IPS-15b (cell line): Measurements from ENCODE around the gene PDE4B.
"Not testable (repeated sequence)": the region's sequence is repeated elsewhere in the genome, so short reads cannot be mapped to it uniquely, and the experiment has no call there.

Experiments used
- H3K27me3 ChIP-seq: one replicate; pipeline ENCODE4 v1.6.1; 2013; ENCODE audit warnings: low read length; ENCODE audit not compliant: control insufficient read depth, insufficient read depth
- H3K36me3 ChIP-seq: one replicate; pipeline ENCODE4 v1.6.1; 2013; ENCODE audit warnings: low read length; ENCODE audit not compliant: control insufficient read depth, insufficient read depth
- H3K4me1 ChIP-seq: one replicate; pipeline ENCODE4 v1.6.1; 2013; ENCODE audit warnings: mild to moderate bottlenecking, low read length; ENCODE audit not compliant: control insufficient read depth, insufficient read depth
- H3K4me3 ChIP-seq: one replicate; pipeline ENCODE4 v1.5.1; 2013; ENCODE audit warnings: low read depth, low read length
- H3K9ac ChIP-seq: one replicate; pipeline ENCODE4 v1.6.1; 2013; ENCODE audit warnings: low read depth, mild to moderate bottlenecking, low read length
- H3K9me3 ChIP-seq: one replicate; pipeline ENCODE4 v1.6.1; 2013; ENCODE audit warnings: mild to moderate bottlenecking, low read length; ENCODE audit not compliant: control insufficient read depth, insufficient read depth

The PDE4B gene

GRCh38 chr1:66403007-66403731 is 610.5 kb downstream of the PDE4B start:
- H3K36me3 ChIP-seq = no peaks in the 10 kb centered on the region
- H3K4me1 ChIP-seq = no peaks in the 10 kb centered on the region
- no peak overlapping the region for H3K9ac ChIP-seq
- no peak overlapping the region for H3K4me3 ChIP-seq
- no peaks in the 10 kb centered on the region for H3K9me3 ChIP-seq
- no peaks in the 10 kb centered on the region for H3K27me3 ChIP-seq

- no peaks in the 10 kb centered on the region for H3K27me3 ChIP-seq
- H3K9ac ChIP-seq = no peak overlapping the region
- no peaks in the 10 kb centered on the region for H3K9me3 ChIP-seq
- no peaks in the 10 kb centered on the region for H3K36me3 ChIP-seq
- H3K4me1 ChIP-seq = no peaks in the 10 kb centered on the region
- no peak overlapping the region for H3K4me3 ChIP-seq
These were observed 612.4 kb downstream of the PDE4B start for GRCh38 chr1:66405061-66405460.

- not testable (repeated sequence) for H3K9ac ChIP-seq, H3K36me3 ChIP-seq, H3K9me3 ChIP-seq, H3K27me3 ChIP-seq, H3K4me3 ChIP-seq, H3K4me1 ChIP-seq
These were observed 618.8 kb downstream of the PDE4B start for GRCh38 chr1:66411449-66411848.

- H3K9ac ChIP-seq = no peak overlapping the region
- no peaks in the 10 kb centered on the region for H3K27me3 ChIP-seq
- H3K36me3 ChIP-seq = no peaks in the 10 kb centered on the region
- peaks cover 9% of the 10 kb centered on the region for H3K9me3 ChIP-seq
- no peak overlapping the region for H3K4me3 ChIP-seq
- H3K4me1 ChIP-seq = no peaks in the 10 kb centered on the region
These were observed 620.0 kb downstream of the PDE4B start for GRCh38 chr1:66412704-66413103.

GRCh38 chr1:66413136-66413837 is 620.6 kb downstream of the PDE4B start:
- H3K9ac ChIP-seq = no peak overlapping the region

GRCh38 chr1:66413838-66414175 is 621.1 kb downstream of the PDE4B start:
- no peaks in the 10 kb centered on the region for H3K27me3 ChIP-seq
- H3K4me3 ChIP-seq = no peak overlapping the region
- H3K9ac ChIP-seq = no peak overlapping the region
- H3K4me1 ChIP-seq = no peaks in the 10 kb centered on the region
- peaks cover 9% of the 10 kb centered on the region for H3K9me3 ChIP-seq
- no peaks in the 10 kb centered on the region for H3K36me3 ChIP-seq

More at GRCh38 chr1:66413136-66413837, 620.6 kb downstream of the PDE4B start:
- Histone ChIP-seq H3K36me3 (no peaks in the 10 kb centered on the region), H3K27me3 (no peaks in the 10 kb centered on the region), H3K9me3 (peaks cover 9% of the 10 kb centered on the region), H3K4me3 (no peak overlapping the region), H3K4me1 (no peaks in the 10 kb centered on the region)

- Histone ChIP-seq H3K4me1 (no peaks in the 10 kb centered on the region), H3K27me3 (no peaks in the 10 kb centered on the region), H3K9ac (no peak overlapping the region), H3K4me3 (no peak overlapping the region), H3K36me3 (no peaks in the 10 kb centered on the region), H3K9me3 (peaks cover 9% of the 10 kb centered on the region)
These were observed 622.6 kb downstream of the PDE4B start for GRCh38 chr1:66415281-66415680.

- Histone ChIP-seq H3K4me3 (no peak overlapping the region), H3K9ac (no peak overlapping the region), H3K4me1 (no peaks in the 10 kb centered on the region), H3K9me3 (peaks cover 9% of the 10 kb centered on the region), H3K27me3 (no peaks in the 10 kb centered on the region), H3K36me3 (no peaks in the 10 kb centered on the region)
These were observed 623.2 kb downstream of the PDE4B start for GRCh38 chr1:66415866-66416265.

GRCh38 chr1:66416295-66416694 is 623.6 kb downstream of the PDE4B start:
- Histone ChIP-seq H3K9me3 (peaks cover 9% of the 10 kb centered on the region), H3K27me3 (no peaks in the 10 kb centered on the region), H3K4me3 (no peak overlapping the region), H3K4me1 (no peaks in the 10 kb centered on the region), H3K9ac (no peak overlapping the region), H3K36me3 (no peaks in the 10 kb centered on the region)

GRCh38 chr1:66418021-66418420 is 625.3 kb downstream of the PDE4B start:
- Histone ChIP-seq H3K36me3 (no peaks in the 10 kb centered on the region), H3K27me3 (no peaks in the 10 kb centered on the region), H3K9me3 (peaks cover 11% of the 10 kb centered on the region), H3K4me1 (no peaks in the 10 kb centered on the region), H3K4me3 (no peak overlapping the region), H3K9ac (no peak overlapping the region)

- H3K9me3 ChIP-seq = peaks cover 12% of the 10 kb centered on the region
- H3K9ac ChIP-seq, H3K4me3 ChIP-seq, H3K27me3 ChIP-seq, H3K36me3 ChIP-seq, H3K4me1 ChIP-seq: not testable (repeated sequence)
These were observed 627.5 kb downstream of the PDE4B start for GRCh38 chr1:66420171-66420570.

GRCh38 chr1:66420906-66421305 is 628.2 kb downstream of the PDE4B start:
- H3K9me3 ChIP-seq = peaks cover 12% of the 10 kb centered on the region
- not testable (repeated sequence) for H3K27me3 ChIP-seq, H3K36me3 ChIP-seq, H3K9ac ChIP-seq, H3K4me3 ChIP-seq
- H3K4me1 ChIP-seq = peaks cover 11% of the 10 kb centered on the region
